NCI-H2171 treated with DMSO at 0.1 percent for 48 hours (cell line): ENCODE results near the gene SLC17A7.
A peak's percentile ranks its signal among the peaks of the same experiment; 100 is the strongest.

Experiments
- DNase-seq: peaks from one replicate; lab custom pipeline; 2025; lab: John Stamatoyannopoulos, UW

Gene SLC17A7

DNA sequence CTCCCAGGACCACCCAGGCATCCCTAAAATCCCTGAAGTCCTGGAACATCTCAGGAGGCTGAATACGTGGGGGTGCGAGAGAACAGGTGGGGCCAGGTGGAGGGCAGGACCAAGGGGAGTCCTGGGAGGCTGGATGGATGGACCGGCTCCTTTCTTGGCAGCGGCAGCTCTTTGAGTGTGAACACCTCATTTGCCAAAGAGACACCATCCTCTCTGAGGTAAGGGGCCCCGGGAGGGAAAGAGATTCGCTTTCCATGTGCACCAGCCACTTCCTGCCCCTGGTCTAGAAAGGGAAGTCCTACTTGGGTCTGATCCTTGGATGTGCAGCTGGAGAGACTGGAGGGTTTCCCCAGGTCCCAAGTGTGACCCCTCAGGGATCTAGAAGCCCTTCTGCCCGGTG lies 34.2 kb downstream of the SLC17A7 start:
- DNase-seq: no peak

- peak; percentile 100 for DNase-seq
Measured at GRCh38 chr19:49403404-49404187, 37.7 kb downstream of the SLC17A7 start.

- DNase-seq: no peak
Measured at GRCh38 chr19:49400029-49400428, 41.3 kb downstream of the SLC17A7 start.

DNA sequence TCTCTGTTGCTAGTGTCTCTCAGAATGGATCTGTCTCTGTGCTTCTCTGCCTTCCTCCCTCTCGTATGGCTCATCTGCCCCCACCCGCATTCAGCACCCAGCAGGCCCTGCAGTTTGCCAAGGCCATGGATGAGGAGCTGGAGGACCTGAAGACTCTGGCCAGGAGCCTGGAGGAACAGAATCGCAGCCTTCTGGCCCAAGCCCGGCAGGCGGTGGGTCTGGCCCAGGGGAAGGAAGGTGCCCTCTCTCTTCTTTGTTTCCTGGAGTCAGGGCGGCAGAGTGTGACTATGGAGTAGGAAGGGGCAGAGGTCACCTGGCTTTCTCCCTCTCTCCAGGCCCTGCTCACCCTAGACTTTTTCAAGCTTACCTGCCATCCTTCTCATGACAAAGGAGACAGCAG lies 42.4 kb downstream of the SLC17A7 start:
- no peak for DNase-seq

GRCh38 chr19:49398001-49398615 lies 43.2 kb downstream of the SLC17A7 start:
- DNase-seq: peak; percentile 71

- no peak for DNase-seq
Measured at GRCh38 chr19:49396738-49397505, 44.4 kb downstream of the SLC17A7 start.

GRCh38 chr19:49395581-49396407 lies 45.5 kb downstream of the SLC17A7 start:
- peak; percentile 90 for DNase-seq

DNA sequence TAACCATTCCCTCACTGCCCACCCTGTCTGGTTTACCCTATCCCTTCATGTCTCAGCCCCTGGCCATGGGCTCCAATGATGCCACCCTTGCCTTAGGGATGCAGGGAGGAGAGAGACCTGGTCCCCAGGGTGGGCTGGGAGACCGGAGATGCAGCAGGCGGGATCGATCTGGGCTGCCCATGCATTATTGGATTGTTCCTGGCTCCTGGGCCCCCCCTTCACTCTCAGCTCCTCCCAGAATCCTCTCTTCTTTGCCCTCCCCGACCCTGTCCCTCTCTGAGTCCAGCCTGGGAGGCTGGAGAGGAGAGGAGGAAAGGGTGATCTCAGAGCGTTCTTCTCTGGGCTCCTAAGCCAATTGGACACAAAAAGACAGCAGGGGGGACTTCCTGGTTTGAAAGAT lies 47.4 kb downstream of the SLC17A7 start:
- DNase-seq: no peak

DNA sequence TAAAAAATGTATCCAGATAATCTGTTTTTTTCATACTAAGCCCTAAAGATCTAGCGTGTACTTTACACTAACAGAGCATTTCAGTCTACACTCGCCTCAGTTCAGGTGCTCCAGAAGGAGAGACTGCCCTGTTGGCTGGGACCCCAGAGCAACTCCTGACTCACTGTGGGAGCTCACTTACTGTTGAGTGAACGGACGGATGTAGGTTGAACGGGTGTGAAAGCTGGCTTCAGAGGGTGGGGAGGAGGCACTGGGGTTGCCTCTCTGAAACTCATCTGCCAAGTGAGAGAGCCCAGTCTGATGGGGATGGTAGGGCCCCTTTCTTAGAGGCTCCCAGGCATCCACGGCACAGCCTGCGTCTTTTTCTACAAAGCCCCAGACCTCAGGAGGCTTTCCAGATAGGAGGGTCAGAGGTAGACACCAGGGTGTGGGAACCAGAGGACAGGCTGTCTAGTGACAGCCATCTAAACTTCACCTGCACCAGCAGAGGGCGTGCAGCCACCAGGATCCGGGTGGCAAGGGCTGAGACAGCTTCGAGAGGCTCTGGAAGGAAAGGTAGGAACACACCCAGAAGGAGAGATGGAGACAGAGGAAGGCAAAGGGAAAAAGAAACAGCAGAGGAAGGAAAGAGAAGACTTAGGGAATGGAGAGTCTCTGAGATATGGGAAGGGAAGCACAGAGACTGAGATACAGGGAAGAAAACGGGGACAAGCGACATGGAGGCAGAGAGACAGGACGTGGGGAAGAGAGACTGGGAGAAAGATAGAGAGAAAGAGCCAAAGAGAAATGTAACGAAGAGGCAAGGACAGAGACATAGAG lies 49.5 kb downstream of the SLC17A7 start:
- DNase-seq: peak; percentile 90

GRCh38 chr19:49390929-49391359 lies 50.4 kb downstream of the SLC17A7 start:
- peak; percentile 31 for DNase-seq

DNA sequence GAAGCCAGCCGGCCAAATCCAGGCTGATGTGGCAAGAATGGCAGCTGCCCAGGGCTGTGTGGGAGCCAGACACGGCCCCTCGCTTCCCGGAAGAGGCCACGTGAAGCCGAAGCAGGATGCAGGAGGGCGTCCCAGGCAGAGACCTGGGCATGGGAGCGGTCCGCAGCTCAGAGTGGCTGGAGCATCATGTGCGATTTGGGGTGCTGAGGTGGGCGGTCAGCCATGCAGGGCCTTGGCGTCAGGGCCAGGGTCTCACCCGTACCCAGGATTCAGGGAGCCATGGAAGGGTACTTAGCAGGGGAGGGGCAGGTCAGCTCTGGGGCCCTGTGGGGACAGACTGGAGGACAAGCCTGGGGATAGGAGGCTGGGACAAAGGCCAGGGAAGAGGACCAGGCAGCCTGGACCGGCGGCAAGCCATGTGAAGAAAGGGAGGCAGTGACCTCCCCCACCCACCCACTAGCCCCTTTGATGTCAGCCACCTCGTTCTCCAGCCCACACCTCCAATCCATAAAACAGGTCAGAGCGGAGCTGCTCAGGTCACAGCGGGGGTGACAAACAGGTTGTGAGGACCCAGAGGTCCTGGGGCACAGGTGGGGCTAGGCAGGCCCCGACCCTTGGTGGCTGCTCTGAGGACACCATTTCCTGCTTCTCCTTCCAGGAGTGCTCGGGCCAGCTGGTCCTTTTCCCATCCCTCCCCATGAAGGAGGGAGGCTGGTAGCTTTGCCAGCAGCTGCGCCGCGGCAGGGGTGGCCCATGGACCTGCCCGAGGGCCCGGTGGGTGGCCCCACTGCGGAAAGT lies 51.0 kb downstream of the SLC17A7 start:
- DNase-seq: no peak

- DNase-seq: no peak
Measured at GRCh38 chr19:49389406-49389805, 51.9 kb downstream of the SLC17A7 start.

- no peak for DNase-seq
Measured at GRCh38 chr19:49387936-49388372, 53.4 kb downstream of the SLC17A7 start, which contains the start of gene KASH5. TSS of gene KASH5 (plus strand) at chr19:49388249. CDS start at chr19:49390884, 2,635 bp downstream.

DNA sequence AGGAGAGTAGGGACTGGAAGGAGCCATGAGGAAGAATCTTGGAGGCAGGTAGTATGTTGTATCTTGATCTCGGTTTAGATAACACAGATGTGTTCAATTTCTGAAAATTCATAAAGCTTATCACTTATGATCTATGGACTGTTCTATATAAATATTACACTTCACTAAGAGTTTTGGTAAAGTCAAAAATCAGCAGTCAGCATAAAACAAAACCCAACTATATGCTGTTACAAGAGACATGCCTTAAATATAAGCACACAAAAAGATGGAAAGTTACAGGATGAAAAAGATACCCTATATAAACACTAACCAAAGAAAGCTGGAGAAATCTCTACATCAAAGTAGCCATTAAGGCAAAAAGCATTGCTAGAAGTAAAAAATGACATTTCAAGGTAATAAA lies 57.7 kb downstream of the SLC17A7 start:
- DNase-seq: no peak

- no peak for DNase-seq
Measured at GRCh38 chr19:49382639-49383038, 58.7 kb downstream of the SLC17A7 start.

- DNase-seq: no peak
Measured at GRCh38 chr19:49380391-49380790, 60.9 kb downstream of the SLC17A7 start.
